ENCODE measurements around the gene SULT1A2. TPM values are rescaled to one million over a fixed set of nuclear protein-coding genes. Genes with fewer than 3 reads are reported as not detected.

Gene SULT1A2
- total and polyA plus RNA-seq, 2 of the 8 experiments (the other 6 are each of a cell fraction or from before 2014, with no cell fraction given) = 0.29 to 0.35 TPM

GRCh38 chr16:28589930-28590329, 6.9 kb downstream of the SULT1A2 start (continued):
- TF ChIP-seq ZNF274 (IDR thresholded peaks at IDR 0.05; ENCODE audit: borderline replicate concordance, extremely low read depth, low read length) (no peak), YY1 (IDR thresholded peaks at IDR 0.05; ENCODE audit: low read depth, low read length) (no peak), SUZ12 (IDR thresholded peaks at IDR 0.05; ENCODE audit: low read length) (no peak), BACH1 (IDR thresholded peaks at IDR 0.05; ENCODE audit: low read length) (no peak)
- TF ChIP-seq, protein P1, sequence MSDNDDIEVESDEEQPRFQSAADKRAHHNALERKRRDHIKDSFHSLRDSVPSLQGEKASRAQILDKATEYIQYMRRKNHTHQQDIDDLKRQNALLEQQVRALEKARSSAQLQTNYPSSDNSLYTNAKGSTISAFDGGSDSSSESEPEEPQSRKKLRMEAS (IDR thresholded peaks at IDR 0.05) = no peak

Measured in H1 (cell line).